ENCODE measurements around the gene ITGB5. TPM values are rescaled to one million over a fixed set of nuclear protein-coding genes. Genes with fewer than 3 reads are reported as not detected.
A peak's percentile ranks its signal among the peaks of the same experiment; 100 is the strongest.

ITGB5 gene
- total RNA-seq, 1 experiment from 2014 or later: 146 TPM

GRCh38 chr3:124799676-124800075, 87.5 kb downstream of the ITGB5 start:
- Histone ChIP-seq H4K8ac (replicated peaks; ENCODE audit: insufficient read length, low read depth, low read length) (no peak overlapping the region), H3K4me1 (ENCODE audit: insufficient read depth, low read length) (no peaks in the 10 kb centered on the region; the same call in 1 of the 2 replicates), H2AFZ (ENCODE audit: low read length) (no peak overlapping the region), H3T11ph (ENCODE audit: low read length) (no peak overlapping the region), H3K23ac (ENCODE audit: insufficient read length, low read depth, low read length) (no peak overlapping the region), H3K79me1 (ENCODE audit: insufficient read depth, low read depth, low read length, poor library complexity, severe bottlenecking) (no peaks in the 10 kb centered on the region), H3K4ac (ENCODE audit: low read depth, low read length) (no peak overlapping the region), H3K9me3 (ENCODE audit: control insufficient read depth, low read depth, low read length) (no peaks in the 10 kb centered on the region), H3K27me3 (ENCODE audit: insufficient read depth, low read length) (no peaks in the 10 kb centered on the region), H2BK5ac (ENCODE audit: insufficient read length, low read length) (no peak overlapping the region), H3K23me2 (ENCODE audit: insufficient read length, low read depth, low read length, poor library complexity, severe bottlenecking) (no peaks in the 10 kb centered on the region), H2BK15ac (ENCODE audit: low read depth, low read length) (no peak overlapping the region), H4K20me1 (ENCODE audit: control insufficient read depth, insufficient read depth, insufficient read length) (no peaks in the 10 kb centered on the region), H3K4me2 (ENCODE audit: insufficient read depth, insufficient read length, low read length) (no peak overlapping the region), H2BK120ac (ENCODE audit: low read depth, low read length, poor library complexity, severe bottlenecking) (no peak overlapping the region), H4K91ac (ENCODE audit: insufficient read length, low read depth, low read length) (no peak overlapping the region), H3K14ac (ENCODE audit: insufficient read depth, low read length) (no peak overlapping the region), H4K5ac (ENCODE audit: insufficient read length, low read depth, low read length) (no peak overlapping the region), H3K56ac (ENCODE audit: insufficient read length, low read depth, low read length) (no peak overlapping the region), H3K27ac (ENCODE audit: insufficient read length, low read depth, low read length) (no peak overlapping the region), H3K79me2 (ENCODE audit: insufficient read depth, low read length) (no peaks in the 10 kb centered on the region), H2BK12ac (ENCODE audit: insufficient read length, low read depth, low read length) (no peak overlapping the region), H3K18ac (ENCODE audit: insufficient read length, low read depth, low read length) (no peak overlapping the region), H2AK5ac (ENCODE audit: insufficient read length, low read length) (no peak overlapping the region), H3K9ac (ENCODE audit: extremely low read depth, insufficient read length, low read length) (no peak overlapping the region), H2BK20ac (ENCODE audit: low read depth, low read length, poor library complexity, severe bottlenecking) (no peak overlapping the region)
- no peak for DNase-seq
- H3K4me3 Mint-ChIP-seq: no peak overlapping the region
- peaks cover 21 to 30% of the 10 kb centered on the region in 2 experiments for H3K4me1 Mint-ChIP-seq
- H3K9me3 Mint-ChIP-seq: no peaks in the 10 kb centered on the region; a peak in 1 of 5 replicates
- peak overlapping the region in 2 of 3 experiments; percentile 59 to 61; a peak in 3 of 7 replicates for H3K27ac Mint-ChIP-seq
- H3K27me3 Mint-ChIP-seq (ENCODE audit: low read depth): no peaks in the 10 kb centered on the region
- no CpG with 5 or more reads among the region's 10 CpGs for WGBS (ENCODE audit: extremely low coverage, insufficient read length, low lambda C conversion rate)
- peaks cover 28 to 64% (median 33%) of the 10 kb centered on the region in 3 experiments for H3K36me3 Mint-ChIP-seq (ENCODE audit: insufficient read depth in 1 of 3, low read depth in 3 of 3)
- no peak for TF ChIP-seq CTCF (conservative IDR thresholded peaks at IDR 0.05)
